ENCODE results near the gene SLC25A34.
"Not testable (repeated sequence)": the region's sequence is repeated elsewhere in the genome, so short reads cannot be mapped to it uniquely, and the experiment has no call there.

SLC25A34 gene

GRCh38 chr1:15736038-15736891, at the start of gene SLC25A34:
SLC25A34 (plus strand) TSS chr1:15736258; CDS start chr1:15736486, 228 bp downstream.
- DNase-seq, result no peak

GRCh38 chr1:15687446-15687845, 48.6 kb upstream of the SLC25A34 start:
- DNase-seq, result no peak

GRCh38 chr1:15690317-15690716, 45.7 kb upstream of the SLC25A34 start:
- DNase-seq, result no peak

GRCh38 chr1:15691434-15692032, 44.5 kb upstream of the SLC25A34 start:
- DNase-seq, result no peak

- DNase-seq, result no peak
These were observed 43.9 kb upstream of the SLC25A34 start for GRCh38 chr1:15692121-15692682.

- no peak for DNase-seq
These were observed 42.7 kb upstream of the SLC25A34 start for GRCh38 chr1:15693371-15693770.

- DNase-seq, result no peak
These were observed 39.0 kb upstream of the SLC25A34 start for GRCh38 chr1:15696956-15697521.

GRCh38 chr1:15698201-15698600, 37.9 kb upstream of the SLC25A34 start:
- DNase-seq, result no peak

- DNase-seq, result not testable (repeated sequence)
These were observed 36.7 kb upstream of the SLC25A34 start for GRCh38 chr1:15699321-15699720.

- no peak for DNase-seq
These were observed 35.5 kb upstream of the SLC25A34 start for GRCh38 chr1:15700508-15700907.

- no peak for DNase-seq
These were observed 34.3 kb upstream of the SLC25A34 start for GRCh38 chr1:15701784-15702183.

GRCh38 chr1:15702722-15703550, 33.1 kb upstream of the SLC25A34 start:
- peak; percentile 23 for DNase-seq

- peak; percentile 87 for DNase-seq
These were observed 32.5 kb upstream of the SLC25A34 start for GRCh38 chr1:15703562-15703961.

- DNase-seq, result no peak
These were observed 31.4 kb upstream of the SLC25A34 start for GRCh38 chr1:15704526-15705183.

GRCh38 chr1:15705184-15705566, 30.9 kb upstream of the SLC25A34 start:
- DNase-seq, result no peak

GRCh38 chr1:15706751-15707150, 29.3 kb upstream of the SLC25A34 start:
- DNase-seq, result no peak

GRCh38 chr1:15707239-15707925, 28.7 kb upstream of the SLC25A34 start:
- DNase-seq, result no peak

GRCh38 chr1:15708486-15709137, 27.4 kb upstream of the SLC25A34 start:
- no peak for DNase-seq

GRCh38 chr1:15709226-15709625, 26.8 kb upstream of the SLC25A34 start:
- no peak for DNase-seq

GRCh38 chr1:15712168-15712567, 23.9 kb upstream of the SLC25A34 start:
- no peak for DNase-seq
